WTC11 (cell line): ENCODE data around the gene BDH1. TPM values are rescaled to one million over a fixed set of nuclear protein-coding genes. Genes with fewer than 3 reads are reported as not detected.
A peak's percentile ranks its signal among the peaks of the same experiment; 100 is the strongest.

Experiments
- ATAC-seq: fragments of 200-7000 bp; cut with Tn5 transposase; 2 replicates; pipeline ENCODE4 v1.10.0; 2021; ENCODE audit warnings: mild to moderate bottlenecking, moderate library complexity
- CTCF ChIA-PET: fragments of 300-600 bp; sonication (Branson Sonifier 250); formaldehyde crosslinking; loops from one replicate; lab custom pipeline; 2021; ENCODE audit warnings: antibody characterized with exemption; lab: Charles Lee
- POLR2A ChIA-PET: fragments of 350-600 bp; sonication (Branson Sonifier 250); formaldehyde crosslinking; loops from one replicate; lab custom pipeline; 2021; ENCODE audit warnings: antibody characterized with exemption; lab: Charles Lee
- DNase-seq: peaks from one replicate; pipeline ENCODE4 v3.0.0; 2021; ENCODE audit warnings: low spot score
- H3K27ac Mint-ChIP-seq: 2 replicates; pipeline ENCODE4 v1.8.0; 2021; ENCODE audit warnings: mixed read lengths
- H3K27me3 Mint-ChIP-seq: 2 replicates; pipeline ENCODE4 v1.8.0; 2021; ENCODE audit warnings: low read depth, mild to moderate bottlenecking, moderate library complexity, mixed read lengths
- H3K36me3 Mint-ChIP-seq: 2 replicates; pipeline ENCODE4 v1.8.0; 2021; ENCODE audit warnings: mixed read lengths
- H3K4me1 Mint-ChIP-seq: 2 replicates; pipeline ENCODE4 v1.8.0; 2022; ENCODE audit warnings: mixed read lengths
- H3K4me3 Mint-ChIP-seq: 2 replicates; pipeline ENCODE4 v1.8.0; 2021; ENCODE audit warnings: mild to moderate bottlenecking, moderate library complexity, mixed read lengths
- H3K9me3 Mint-ChIP-seq: 2 replicates; pipeline ENCODE4 v1.8.0; 2021; ENCODE audit warnings: mixed read lengths
- ATF1 ChIP-seq: sonication (generic); formaldehyde crosslinking; IDR thresholded peaks from 2 replicates; pipeline ENCODE4 v1.8.1; 2023; ENCODE audit warnings: mild to moderate bottlenecking, moderate library complexity, missing genetic modification reagents
- GTF2I ChIP-seq: fragments of 250-450 bp; sonication (Bioruptor Pico); conservative IDR thresholded peaks from 2 replicates; pipeline ENCODE4 v1.4.0; 2021; ENCODE audit warnings: mild to moderate bottlenecking
- IRF2 ChIP-seq: sonication (generic); formaldehyde crosslinking; IDR thresholded peaks from 2 replicates; pipeline ENCODE4 v1.8.0; 2022; ENCODE audit warnings: low read depth, missing genetic modification reagents, borderline replicate concordance
- JUN ChIP-seq: sonication (generic); formaldehyde crosslinking; IDR thresholded peaks from 2 replicates; pipeline ENCODE4 v1.8.0; 2023; ENCODE audit warnings: mild to moderate bottlenecking, missing genetic modification reagents
- MXD4 ChIP-seq: fragments of 250-450 bp; sonication (Bioruptor Pico); IDR thresholded peaks from 2 replicates; pipeline ENCODE4 v1.8.0; 2021; ENCODE audit warnings: mild to moderate bottlenecking, moderate library complexity, borderline replicate concordance
- MYBL2 ChIP-seq: sonication (generic); formaldehyde crosslinking; IDR thresholded peaks from 2 replicates; pipeline ENCODE4 v1.8.1; 2023; ENCODE audit warnings: mild to moderate bottlenecking, moderate library complexity, missing genetic modification reagents
- NR1H2 ChIP-seq: sonication (generic); formaldehyde crosslinking; IDR thresholded peaks from 2 replicates; pipeline ENCODE4 v1.9.0; 2021; ENCODE audit warnings: mild to moderate bottlenecking, moderate library complexity, missing genetic modification reagents
- NR3C1 ChIP-seq: sonication (generic); formaldehyde crosslinking; conservative IDR thresholded peaks from 2 replicates; pipeline ENCODE4 v1.8.1; 2023; ENCODE audit warnings: low read depth, mild to moderate bottlenecking, missing genetic modification reagents
- RELA ChIP-seq: sonication (generic); formaldehyde crosslinking; IDR thresholded peaks from 2 replicates; pipeline ENCODE4 v1.8.1; 2022; ENCODE audit warnings: missing genetic modification reagents, mild to moderate bottlenecking, borderline replicate concordance
- TP53 ChIP-seq: sonication (generic); formaldehyde crosslinking; IDR thresholded peaks from 2 replicates; pipeline ENCODE4 v1.8.1; 2023; ENCODE audit warnings: mild to moderate bottlenecking, missing genetic modification reagents
- ZBTB21 ChIP-seq: sonication (generic); formaldehyde crosslinking; IDR thresholded peaks from 2 replicates; pipeline ENCODE4 v1.8.1; 2023; ENCODE audit warnings: mild to moderate bottlenecking, missing genetic modification reagents, borderline replicate concordance
- ZNF138 ChIP-seq: sonication (generic); formaldehyde crosslinking; conservative IDR thresholded peaks from 2 replicates; pipeline ENCODE4 v1.8.1; 2022; ENCODE audit warnings: mild to moderate bottlenecking, moderate library complexity, missing genetic modification reagents
- ZNF232 ChIP-seq: sonication (generic); formaldehyde crosslinking; IDR thresholded peaks from 2 replicates; pipeline ENCODE4 v1.8.0; 2022; ENCODE audit warnings: mild to moderate bottlenecking, missing genetic modification reagents
- ZNF423 ChIP-seq: fragments of 250-450 bp; sonication (Bioruptor Pico); IDR thresholded peaks from 2 replicates; pipeline ENCODE4 v2.1.2; 2022; ENCODE audit warnings: mild to moderate bottlenecking, moderate library complexity
- total RNA-seq: library from RNA; stranded (reverse); gene quantifications from 3 replicates; pipeline ENCODE4 v1.2.3, GENCODE V29; 2021
- TF ChIP-seq, protein P1 (sequence below): sonication (generic); formaldehyde crosslinking; IDR thresholded peaks from 2 replicates; pipeline ENCODE4 v1.8.1; 2023; ENCODE audit warnings: mild to moderate bottlenecking, missing genetic modification reagents, borderline replicate concordance
- TF ChIP-seq, protein P2 (sequence below): sonication (generic); formaldehyde crosslinking; IDR thresholded peaks from 2 replicates; pipeline ENCODE4 v1.8.0; 2022; ENCODE audit warnings: mild to moderate bottlenecking, missing genetic modification reagents
- TF ChIP-seq, protein P3 (sequence below): sonication (generic); formaldehyde crosslinking; IDR thresholded peaks from 2 replicates; pipeline ENCODE4 v1.8.0; 2023; ENCODE audit warnings: missing genetic modification reagents
- TF ChIP-seq, protein P4 (sequence below): fragments of 250-450 bp; sonication (Bioruptor Pico); IDR thresholded peaks from 2 replicates; pipeline ENCODE4 v1.8.0; 2021; ENCODE audit warnings: mild to moderate bottlenecking
- TF ChIP-seq, protein P5 (sequence below): fragments of 250-450 bp; sonication (Bioruptor Pico); IDR thresholded peaks from 2 replicates; pipeline ENCODE4 v1.9.0; 2021; ENCODE audit warnings: mild to moderate bottlenecking, borderline replicate concordance
- TF ChIP-seq, protein P6 (sequence below): fragments of 250-450 bp; sonication (Bioruptor Pico); conservative IDR thresholded peaks from 2 replicates; pipeline ENCODE4 v1.9.0; 2021; ENCODE audit warnings: mild to moderate bottlenecking

The BDH1 gene
- total RNA-seq, 1 experiment from 2014 or later = 26.8 TPM

DNA sequence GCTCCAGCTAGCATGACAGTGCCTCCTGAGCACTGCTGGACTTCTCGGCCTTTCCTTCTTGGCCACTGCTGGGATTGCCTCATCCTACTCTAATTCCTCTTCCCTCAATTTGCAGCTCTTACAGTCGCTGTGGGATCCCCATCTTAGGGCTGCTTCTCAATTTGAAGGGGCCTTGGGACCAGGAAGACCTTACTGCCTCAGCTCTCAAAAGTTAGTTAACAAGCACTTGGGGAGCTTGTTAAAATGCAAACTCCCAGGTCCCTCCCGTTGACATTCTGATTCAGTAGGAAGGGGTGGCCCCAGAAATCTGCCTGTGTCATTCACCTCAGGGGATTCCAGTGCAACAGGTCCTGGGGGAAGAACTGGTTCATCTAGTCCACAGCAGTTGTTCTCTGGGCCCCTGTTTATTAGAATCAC, 14.8 kb downstream of the BDH1 start (continued):
- TF ChIP-seq, protein P1, sequence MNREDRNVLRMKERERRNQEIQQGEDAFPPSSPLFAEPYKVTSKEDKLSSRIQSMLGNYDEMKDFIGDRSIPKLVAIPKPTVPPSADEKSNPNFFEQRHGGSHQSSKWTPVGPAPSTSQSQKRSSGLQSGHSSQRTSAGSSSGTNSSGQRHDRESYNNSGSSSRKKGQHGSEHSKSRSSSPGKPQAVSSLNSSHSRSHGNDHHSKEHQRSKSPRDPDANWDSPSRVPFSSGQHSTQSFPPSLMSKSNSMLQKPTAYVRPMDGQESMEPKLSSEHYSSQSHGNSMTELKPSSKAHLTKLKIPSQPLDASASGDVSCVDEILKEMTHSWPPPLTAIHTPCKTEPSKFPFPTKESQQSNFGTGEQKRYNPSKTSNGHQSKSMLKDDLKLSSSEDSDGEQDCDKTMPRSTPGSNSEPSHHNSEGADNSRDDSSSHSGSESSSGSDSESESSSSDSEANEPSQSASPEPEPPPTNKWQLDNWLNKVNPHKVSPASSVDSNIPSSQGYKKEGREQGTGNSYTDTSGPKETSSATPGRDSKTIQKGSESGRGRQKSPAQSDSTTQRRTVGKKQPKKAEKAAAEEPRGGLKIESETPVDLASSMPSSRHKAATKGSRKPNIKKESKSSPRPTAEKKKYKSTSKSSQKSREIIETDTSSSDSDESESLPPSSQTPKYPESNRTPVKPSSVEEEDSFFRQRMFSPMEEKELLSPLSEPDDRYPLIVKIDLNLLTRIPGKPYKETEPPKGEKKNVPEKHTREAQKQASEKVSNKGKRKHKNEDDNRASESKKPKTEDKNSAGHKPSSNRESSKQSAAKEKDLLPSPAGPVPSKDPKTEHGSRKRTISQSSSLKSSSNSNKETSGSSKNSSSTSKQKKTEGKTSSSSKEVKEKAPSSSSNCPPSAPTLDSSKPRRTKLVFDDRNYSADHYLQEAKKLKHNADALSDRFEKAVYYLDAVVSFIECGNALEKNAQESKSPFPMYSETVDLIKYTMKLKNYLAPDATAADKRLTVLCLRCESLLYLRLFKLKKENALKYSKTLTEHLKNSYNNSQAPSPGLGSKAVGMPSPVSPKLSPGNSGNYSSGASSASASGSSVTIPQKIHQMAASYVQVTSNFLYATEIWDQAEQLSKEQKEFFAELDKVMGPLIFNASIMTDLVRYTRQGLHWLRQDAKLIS (CRISPR knock-in tag) = peak; percentile 70; the same call in 1 of the 2 replicates
- TF ChIP-seq, protein P2, sequence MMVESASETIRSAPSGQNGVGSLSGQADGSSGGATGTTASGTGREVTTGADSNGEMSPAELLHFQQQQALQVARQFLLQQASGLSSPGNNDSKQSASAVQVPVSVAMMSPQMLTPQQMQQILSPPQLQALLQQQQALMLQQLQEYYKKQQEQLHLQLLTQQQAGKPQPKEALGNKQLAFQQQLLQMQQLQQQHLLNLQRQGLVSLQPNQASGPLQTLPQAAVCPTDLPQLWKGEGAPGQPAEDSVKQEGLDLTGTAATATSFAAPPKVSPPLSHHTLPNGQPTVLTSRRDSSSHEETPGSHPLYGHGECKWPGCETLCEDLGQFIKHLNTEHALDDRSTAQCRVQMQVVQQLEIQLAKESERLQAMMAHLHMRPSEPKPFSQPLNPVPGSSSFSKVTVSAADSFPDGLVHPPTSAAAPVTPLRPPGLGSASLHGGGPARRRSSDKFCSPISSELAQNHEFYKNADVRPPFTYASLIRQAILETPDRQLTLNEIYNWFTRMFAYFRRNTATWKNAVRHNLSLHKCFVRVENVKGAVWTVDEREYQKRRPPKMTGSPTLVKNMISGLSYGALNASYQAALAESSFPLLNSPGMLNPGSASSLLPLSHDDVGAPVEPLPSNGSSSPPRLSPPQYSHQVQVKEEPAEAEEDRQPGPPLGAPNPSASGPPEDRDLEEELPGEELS = 0 out of 2 replicates have a peak, but pooled peaks have one; percentile 32

DNA sequence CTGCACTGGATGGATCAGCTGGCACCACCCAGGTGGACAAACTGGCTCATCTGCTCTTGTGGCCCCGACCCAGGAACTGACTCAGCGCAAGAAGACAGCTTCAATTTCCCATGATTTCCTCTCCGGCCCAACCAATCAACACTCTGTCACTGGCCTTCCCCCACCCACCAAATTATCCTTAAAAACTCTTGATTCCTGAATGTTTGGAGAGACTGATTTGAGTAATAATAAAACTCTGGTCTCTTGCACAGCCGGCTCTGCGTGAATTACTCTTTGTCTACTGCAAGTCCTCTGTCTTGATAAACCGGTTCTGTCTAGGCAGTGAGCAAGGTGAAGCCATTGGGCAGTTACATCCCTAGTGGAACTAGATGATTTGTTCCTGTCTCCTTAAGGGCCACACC, 16.1 kb downstream of the BDH1 start:
- ChIA-PET CTCF (no interaction called here), POLR2A (interaction anchor here (1.4 kb wide), 1 partner anchor 19 kb away, joined by 4 read pairs; no protein-coding TSS in a partner anchor)
- H3K27me3 Mint-ChIP-seq = no peaks in the 10 kb centered on the region
- H3K36me3 Mint-ChIP-seq = peaks cover 2% of the 10 kb centered on the region; the same call in 1 of the 2 replicates
- no peak for TF ChIP-seq IRF2 (CRISPR knock-in tag)
- no peak for TF ChIP-seq ATF1 (CRISPR knock-in tag)
- TF ChIP-seq ZNF232 (CRISPR knock-in tag) = no peak
- no peak for TF ChIP-seq TP53 (CRISPR knock-in tag)
- TF ChIP-seq RELA = no peak
- TF ChIP-seq ZBTB21 (CRISPR knock-in tag) = no peak
- TF ChIP-seq JUN = no peak
- no peak for TF ChIP-seq MXD4
- no peak for TF ChIP-seq NR3C1 (CRISPR knock-in tag)
- no peak for TF ChIP-seq ZNF423
- TF ChIP-seq, protein P3, sequence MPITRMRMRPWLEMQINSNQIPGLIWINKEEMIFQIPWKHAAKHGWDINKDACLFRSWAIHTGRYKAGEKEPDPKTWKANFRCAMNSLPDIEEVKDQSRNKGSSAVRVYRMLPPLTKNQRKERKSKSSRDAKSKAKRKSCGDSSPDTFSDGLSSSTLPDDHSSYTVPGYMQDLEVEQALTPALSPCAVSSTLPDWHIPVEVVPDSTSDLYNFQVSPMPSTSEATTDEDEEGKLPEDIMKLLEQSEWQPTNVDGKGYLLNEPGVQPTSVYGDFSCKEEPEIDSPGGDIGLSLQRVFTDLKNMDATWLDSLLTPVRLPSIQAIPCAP (CRISPR knock-in tag) = no peak
- TF ChIP-seq, protein P4, sequence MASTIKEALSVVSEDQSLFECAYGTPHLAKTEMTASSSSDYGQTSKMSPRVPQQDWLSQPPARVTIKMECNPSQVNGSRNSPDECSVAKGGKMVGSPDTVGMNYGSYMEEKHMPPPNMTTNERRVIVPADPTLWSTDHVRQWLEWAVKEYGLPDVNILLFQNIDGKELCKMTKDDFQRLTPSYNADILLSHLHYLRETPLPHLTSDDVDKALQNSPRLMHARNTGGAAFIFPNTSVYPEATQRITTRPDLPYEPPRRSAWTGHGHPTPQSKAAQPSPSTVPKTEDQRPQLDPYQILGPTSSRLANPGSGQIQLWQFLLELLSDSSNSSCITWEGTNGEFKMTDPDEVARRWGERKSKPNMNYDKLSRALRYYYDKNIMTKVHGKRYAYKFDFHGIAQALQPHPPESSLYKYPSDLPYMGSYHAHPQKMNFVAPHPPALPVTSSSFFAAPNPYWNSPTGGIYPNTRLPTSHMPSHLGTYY (CRISPR knock-in tag) = no peak
- no peak for TF ChIP-seq MYBL2
- no peak for TF ChIP-seq NR1H2 (CRISPR knock-in tag)
- TF ChIP-seq, protein P5, sequence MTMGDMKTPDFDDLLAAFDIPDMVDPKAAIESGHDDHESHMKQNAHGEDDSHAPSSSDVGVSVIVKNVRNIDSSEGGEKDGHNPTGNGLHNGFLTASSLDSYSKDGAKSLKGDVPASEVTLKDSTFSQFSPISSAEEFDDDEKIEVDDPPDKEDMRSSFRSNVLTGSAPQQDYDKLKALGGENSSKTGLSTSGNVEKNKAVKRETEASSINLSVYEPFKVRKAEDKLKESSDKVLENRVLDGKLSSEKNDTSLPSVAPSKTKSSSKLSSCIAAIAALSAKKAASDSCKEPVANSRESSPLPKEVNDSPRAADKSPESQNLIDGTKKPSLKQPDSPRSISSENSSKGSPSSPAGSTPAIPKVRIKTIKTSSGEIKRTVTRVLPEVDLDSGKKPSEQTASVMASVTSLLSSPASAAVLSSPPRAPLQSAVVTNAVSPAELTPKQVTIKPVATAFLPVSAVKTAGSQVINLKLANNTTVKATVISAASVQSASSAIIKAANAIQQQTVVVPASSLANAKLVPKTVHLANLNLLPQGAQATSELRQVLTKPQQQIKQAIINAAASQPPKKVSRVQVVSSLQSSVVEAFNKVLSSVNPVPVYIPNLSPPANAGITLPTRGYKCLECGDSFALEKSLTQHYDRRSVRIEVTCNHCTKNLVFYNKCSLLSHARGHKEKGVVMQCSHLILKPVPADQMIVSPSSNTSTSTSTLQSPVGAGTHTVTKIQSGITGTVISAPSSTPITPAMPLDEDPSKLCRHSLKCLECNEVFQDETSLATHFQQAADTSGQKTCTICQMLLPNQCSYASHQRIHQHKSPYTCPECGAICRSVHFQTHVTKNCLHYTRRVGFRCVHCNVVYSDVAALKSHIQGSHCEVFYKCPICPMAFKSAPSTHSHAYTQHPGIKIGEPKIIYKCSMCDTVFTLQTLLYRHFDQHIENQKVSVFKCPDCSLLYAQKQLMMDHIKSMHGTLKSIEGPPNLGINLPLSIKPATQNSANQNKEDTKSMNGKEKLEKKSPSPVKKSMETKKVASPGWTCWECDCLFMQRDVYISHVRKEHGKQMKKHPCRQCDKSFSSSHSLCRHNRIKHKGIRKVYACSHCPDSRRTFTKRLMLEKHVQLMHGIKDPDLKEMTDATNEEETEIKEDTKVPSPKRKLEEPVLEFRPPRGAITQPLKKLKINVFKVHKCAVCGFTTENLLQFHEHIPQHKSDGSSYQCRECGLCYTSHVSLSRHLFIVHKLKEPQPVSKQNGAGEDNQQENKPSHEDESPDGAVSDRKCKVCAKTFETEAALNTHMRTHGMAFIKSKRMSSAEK (CRISPR knock-in tag) = no peak
- TF ChIP-seq ZNF138 (CRISPR knock-in tag) = no peak
- TF ChIP-seq GTF2I (CRISPR knock-in tag) = no peak
- TF ChIP-seq, protein P6, sequence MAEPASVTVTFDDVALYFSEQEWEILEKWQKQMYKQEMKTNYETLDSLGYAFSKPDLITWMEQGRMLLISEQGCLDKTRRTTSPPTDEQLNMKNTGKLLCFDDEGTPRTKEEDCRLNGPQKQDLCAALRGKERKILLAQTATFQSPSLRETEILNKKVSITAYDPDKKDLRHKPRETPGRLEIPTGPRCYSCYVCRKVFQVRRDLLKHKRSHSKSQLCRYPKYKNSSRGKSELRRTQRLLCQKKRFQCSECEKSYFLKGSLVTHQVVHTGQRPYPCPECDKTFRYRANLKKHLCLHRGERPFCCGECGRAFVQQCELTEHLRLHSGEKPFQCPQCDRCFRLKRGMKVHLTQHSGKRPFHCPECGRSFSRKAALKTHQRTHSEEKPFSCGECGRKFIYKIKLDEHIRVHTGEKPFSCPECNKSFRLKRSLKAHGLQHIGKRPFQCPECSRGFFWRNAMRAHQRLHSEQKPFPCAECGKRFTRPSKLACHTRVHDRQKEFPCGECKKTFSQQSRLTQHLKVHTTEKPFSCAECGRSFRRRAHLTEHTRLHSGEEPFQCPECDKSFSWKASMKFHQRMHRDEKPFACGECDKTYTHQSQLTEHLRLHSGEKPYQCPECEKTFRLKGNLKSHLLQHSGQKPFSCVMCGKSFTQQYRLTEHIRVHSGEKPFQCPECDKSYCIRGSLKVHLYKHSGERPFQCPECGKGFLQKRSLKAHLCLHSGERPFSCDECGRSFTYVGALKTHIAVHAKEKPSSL (CRISPR knock-in tag) = no peak
- H3K9me3 Mint-ChIP-seq = no peaks in the 10 kb centered on the region
- DNase-seq (no peak), ATAC-seq (no peak)
- H3K4me1 Mint-ChIP-seq = peaks cover 47% of the 10 kb centered on the region
- peak overlapping the region; percentile 82; the same call in 1 of the 2 replicates for H3K27ac Mint-ChIP-seq
- H3K4me3 Mint-ChIP-seq = no peak overlapping the region
